HG03159 (cell line): ENCODE measurements around the gene ADCY4.
"Not testable (repeated sequence)": the region's sequence is repeated elsewhere in the genome, so short reads cannot be mapped to it uniquely, and the experiment has no call there.

Experiments used
- ATAC-seq: cut with Tn5 transposase; IDR thresholded peaks from one replicate; pipeline ENCODE4 v1.9.1; 2021; ENCODE audit warnings: mild to moderate bottlenecking, moderate library complexity; ENCODE audit not compliant: unreplicated experiment

ADCY4 gene

GRCh38 chr14:24340606-24341005 is 5.7 kb upstream of the ADCY4 start:
- no peak for ATAC-seq

GRCh38 chr14:24339284-24340151 is 4.6 kb upstream of the ADCY4 start, which contains the start of gene RIPK3:
TSS of gene RIPK3 (minus strand) at chr14:24339991. CDS start at chr14:24339826, 165 bp downstream.
- ATAC-seq = peak; percentile 81

GRCh38 chr14:24338843-24339242 is 4.0 kb upstream of the ADCY4 start:
- no peak for ATAC-seq

- ATAC-seq = no peak
These were observed 2.9 kb upstream of the ADCY4 start for GRCh38 chr14:24337824-24338175.

GRCh38 chr14:24337144-24337823 is 2.4 kb upstream of the ADCY4 start:
- no peak for ATAC-seq

- ATAC-seq = no peak
These were observed 745 bp upstream of the ADCY4 start for GRCh38 chr14:24335461-24336171.

GRCh38 chr14:24332268-24332993 is 2.4 kb downstream of the ADCY4 start:
- ATAC-seq = peak; percentile 78

- no peak for ATAC-seq
These were observed 3.1 kb downstream of the ADCY4 start for GRCh38 chr14:24331731-24332267.

GRCh38 chr14:24330973-24331674 is 3.7 kb downstream of the ADCY4 start:
- ATAC-seq = no peak

- ATAC-seq = no peak
These were observed 5.1 kb downstream of the ADCY4 start for GRCh38 chr14:24329736-24330135.

- no peak for ATAC-seq
These were observed 5.7 kb downstream of the ADCY4 start for GRCh38 chr14:24329073-24329663.

- ATAC-seq = not testable (repeated sequence)
These were observed 7.0 kb downstream of the ADCY4 start for GRCh38 chr14:24327914-24328313.

GRCh38 chr14:24327303-24327702 is 7.6 kb downstream of the ADCY4 start:
- no peak for ATAC-seq

GRCh38 chr14:24325963-24326362 is 8.9 kb downstream of the ADCY4 start:
- no peak for ATAC-seq

GRCh38 chr14:24325041-24325530 is 9.8 kb downstream of the ADCY4 start:
- ATAC-seq = no peak

GRCh38 chr14:24324024-24324423 is 10.8 kb downstream of the ADCY4 start:
- ATAC-seq = no peak

- no peak for ATAC-seq
These were observed 11.5 kb downstream of the ADCY4 start for GRCh38 chr14:24323341-24323740.

- ATAC-seq = no peak
These were observed 12.2 kb downstream of the ADCY4 start for GRCh38 chr14:24322672-24323071.

- ATAC-seq = no peak
These were observed 13.5 kb downstream of the ADCY4 start for GRCh38 chr14:24321212-24321975.
